H9 (cell line): ENCODE data around the gene PCDH9. TPM values are rescaled to one million over a fixed set of nuclear protein-coding genes. Genes with fewer than 3 reads are reported as not detected.

Experiments used
- DNase-seq: peaks from one replicate; pipeline ENCODE4 v3.0.0-alpha.2; 2017
- H2AFZ ChIP-seq: one replicate; pipeline ENCODE4 v1.6.1; 2013; ENCODE audit warnings: mild to moderate bottlenecking, low read length, control low read depth, moderate library complexity
- H2AK5ac ChIP-seq: 2 replicates; pipeline ENCODE4 v1.6.1; 2013; ENCODE audit warnings: low read length, control low read depth, mixed read lengths; ENCODE audit not compliant: insufficient read length
- H2BK120ac ChIP-seq: one replicate; pipeline ENCODE4 v1.6.1; 2013; ENCODE audit warnings: low read depth, mild to moderate bottlenecking, low read length, control low read depth, inconsistent platforms; ENCODE audit not compliant: poor library complexity, severe bottlenecking
- H2BK12ac ChIP-seq: 2 replicates; pipeline ENCODE4 v1.6.1; 2013; ENCODE audit warnings: low read length, control low read depth, mixed read lengths, low read depth; ENCODE audit not compliant: insufficient read length
- H2BK15ac ChIP-seq: 2 replicates; pipeline ENCODE4 v1.6.1; 2013; ENCODE audit warnings: low read depth, low read length, control low read depth
- H2BK20ac ChIP-seq: one replicate; pipeline ENCODE4 v1.6.1; 2013; ENCODE audit warnings: low read depth, mild to moderate bottlenecking, low read length, control low read depth, inconsistent platforms; ENCODE audit not compliant: poor library complexity, severe bottlenecking
- H2BK5ac ChIP-seq: 2 replicates; pipeline ENCODE4 v1.6.1; 2013; ENCODE audit warnings: low read length, control low read depth, mixed read lengths; ENCODE audit not compliant: insufficient read length
- H3K14ac ChIP-seq: 2 replicates; pipeline ENCODE4 v1.6.1; 2013; ENCODE audit warnings: low read length, control low read depth; ENCODE audit not compliant: insufficient read depth
- H3K18ac ChIP-seq: 2 replicates; pipeline ENCODE4 v1.6.1; 2013; ENCODE audit warnings: low read depth, mild to moderate bottlenecking, mixed read lengths, low read length, control low read depth; ENCODE audit not compliant: insufficient read length
- H3K23ac ChIP-seq: 2 replicates; pipeline ENCODE4 v1.6.1; 2013; ENCODE audit warnings: low read length, control low read depth, mixed read lengths, low read depth; ENCODE audit not compliant: insufficient read length
- H3K23me2 ChIP-seq: 2 replicates; pipeline ENCODE4 v1.6.1; 2013; ENCODE audit warnings: low read depth, mild to moderate bottlenecking, mixed read lengths, low read length, control low read depth; ENCODE audit not compliant: insufficient read length, poor library complexity, severe bottlenecking
- H3K27ac ChIP-seq: 2 replicates; pipeline ENCODE4 v1.5.1; 2013; ENCODE audit warnings: low read length, control low read depth, mixed read lengths, low read depth; ENCODE audit not compliant: insufficient read length
- H3K27me3 ChIP-seq: 2 replicates; pipeline ENCODE4 v1.6.1; 2013; ENCODE audit warnings: low read length, control low read depth, inconsistent platforms; ENCODE audit not compliant: insufficient read depth
- H3K4ac ChIP-seq: 2 replicates; pipeline ENCODE4 v1.6.1; 2013; ENCODE audit warnings: low read depth, mild to moderate bottlenecking, control low read depth, inconsistent platforms, low read length, moderate library complexity
- H3K4me1 ChIP-seq: 2 replicates; pipeline ENCODE4 v1.6.1; 2013; ENCODE audit warnings: low read length, control low read depth, inconsistent platforms; ENCODE audit not compliant: insufficient read depth
- H3K4me2 ChIP-seq: 2 replicates; pipeline ENCODE4 v1.6.1; 2013; ENCODE audit warnings: low read length, control low read depth, mixed read lengths; ENCODE audit not compliant: insufficient read length, insufficient read depth
- H3K56ac ChIP-seq: 2 replicates; pipeline ENCODE4 v1.6.1; 2013; ENCODE audit warnings: low read depth, mild to moderate bottlenecking, mixed read lengths, low read length, control low read depth; ENCODE audit not compliant: insufficient read length
- H3K79me1 ChIP-seq: 2 replicates; pipeline ENCODE4 v1.6.1; 2013; ENCODE audit warnings: low read depth, mild to moderate bottlenecking, moderate library complexity, low read length, control low read depth, inconsistent platforms; ENCODE audit not compliant: insufficient read depth, poor library complexity, severe bottlenecking
- H3K79me2 ChIP-seq: 2 replicates; pipeline ENCODE4 v1.6.1; 2013; ENCODE audit warnings: low read length, control low read depth, inconsistent platforms; ENCODE audit not compliant: insufficient read depth
- H3K9ac ChIP-seq: 2 replicates; pipeline ENCODE4 v1.6.1; 2013; ENCODE audit warnings: low read length, control low read depth, mixed read lengths; ENCODE audit not compliant: insufficient read length; ENCODE audit errors: extremely low read depth
- H3K9me3 ChIP-seq: one replicate; pipeline ENCODE4 v1.6.1; 2013; ENCODE audit warnings: low read depth, low read length, inconsistent platforms; ENCODE audit not compliant: control insufficient read depth
- H3T11ph ChIP-seq: one replicate; pipeline ENCODE4 v1.6.1; 2013; ENCODE audit warnings: mild to moderate bottlenecking, low read length, control low read depth, inconsistent platforms
- H4K20me1 ChIP-seq: one replicate; pipeline ENCODE4 v1.6.1; 2013; ENCODE audit not compliant: control insufficient read depth, insufficient read length, insufficient read depth
- H4K5ac ChIP-seq: 2 replicates; pipeline ENCODE4 v1.6.1; 2013; ENCODE audit warnings: low read depth, mild to moderate bottlenecking, mixed read lengths, low read length, control low read depth; ENCODE audit not compliant: insufficient read length
- H4K8ac ChIP-seq: replicated peaks from 2 replicates; pipeline ENCODE4 v1.6.1; 2013; ENCODE audit warnings: low read length, control low read depth, mixed read lengths, low read depth; ENCODE audit not compliant: insufficient read length
- H4K91ac ChIP-seq: 2 replicates; pipeline ENCODE4 v1.6.1; 2013; ENCODE audit warnings: low read depth, mild to moderate bottlenecking, moderate library complexity, mixed read lengths, low read length, control low read depth; ENCODE audit not compliant: insufficient read length
- H3K27ac Mint-ChIP-seq, 3 experiments: 2 replicates in 2 of 3; 3 replicates in 1 of 3; pipeline ENCODE4 v1.8.0; 2020 to 2021; ENCODE audit warnings: mixed read lengths in 3 of 3, mild to moderate bottlenecking in 1 of 3, moderate library complexity in 1 of 3
- H3K27me3 Mint-ChIP-seq: 2 replicates; pipeline ENCODE4 v1.8.0; 2021; ENCODE audit warnings: low read depth, mild to moderate bottlenecking, moderate library complexity, mixed read lengths
- H3K36me3 Mint-ChIP-seq, 3 experiments: 2 replicates in 2 of 3; 3 replicates in 1 of 3; pipeline ENCODE4 v1.8.0; 2020 to 2021; ENCODE audit warnings: low read depth in 3 of 3, mixed read lengths in 3 of 3; ENCODE audit not compliant: insufficient read depth in 1 of 3
- H3K4me1 Mint-ChIP-seq, 2 experiments: 2 replicates each; pipeline ENCODE4 v1.8.0; 2020; ENCODE audit warnings: mixed read lengths in 2 of 2
- H3K4me3 Mint-ChIP-seq, 2 experiments: 2 replicates in 1 of 2; 3 replicates in 1 of 2; pipeline ENCODE4 v1.8.0; 2020 to 2021; ENCODE audit warnings: mild to moderate bottlenecking in 2 of 2, mixed read lengths in 2 of 2, moderate library complexity in 1 of 2
- H3K9me3 Mint-ChIP-seq, 2 experiments: 2 replicates in 1 of 2; 3 replicates in 1 of 2; pipeline ENCODE4 v1.8.0; 2020; ENCODE audit warnings: mild to moderate bottlenecking in 2 of 2, mixed read lengths in 2 of 2, moderate library complexity in 1 of 2
- WGBS: extraction: QIAGEN DNeasy Blood & Tissue Kit; methylation state at CpG from one replicate; pipeline ENCODE4 v1.1.7; 2013; ENCODE audit warnings: missing lambda C conversion rate, low lambda C conversion rate, mixed read lengths; ENCODE audit not compliant: insufficient read length; ENCODE audit errors: extremely low coverage; 5-methylcytosine and 5-hydroxymethylcytosine counted together
- total RNA-seq: library from RNA; stranded (reverse); gene quantifications from 2 replicates; pipeline ENCODE4 v1.2.1, GENCODE V29; 2021
- TF ChIP-seq, protein P1 (sequence below): fragments of 200-600 bp; sonication (generic); conservative IDR thresholded peaks from 3 replicates; pipeline ENCODE4 v1.8.0; 2021; ENCODE audit warnings: antibody characterized with exemption, mild to moderate bottlenecking

The PCDH9 gene
- total RNA-seq, 1 experiment from 2014 or later: 0.11 TPM

DNA sequence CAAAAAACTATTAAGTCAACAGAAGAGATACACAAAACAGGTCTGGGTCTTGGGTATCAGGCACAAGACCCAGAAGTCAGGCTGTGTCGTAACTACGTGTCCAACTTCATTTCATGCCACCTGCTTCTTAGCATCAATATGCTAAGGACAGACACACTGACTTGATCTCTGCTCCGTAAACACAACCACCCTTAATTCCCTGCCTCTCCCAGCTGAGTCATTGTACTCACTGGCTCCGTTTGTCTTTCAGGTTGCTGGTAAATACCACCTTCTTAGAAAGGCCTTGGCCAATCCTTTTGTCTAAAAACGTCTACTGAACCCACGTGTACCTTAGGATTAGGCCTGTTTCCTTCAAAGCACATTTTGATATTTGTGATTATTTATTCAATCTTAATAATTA lies 726.2 kb downstream of the PCDH9 start:
- DNase-seq: no peak

More for the DNA sequence above, 726.2 kb downstream of the PCDH9 start:
- Histone ChIP-seq H3T11ph (no peak overlapping the region), H3K9me3 (no peaks in the 10 kb centered on the region), H3K79me1 (no peaks in the 10 kb centered on the region), H3K9ac (no peak overlapping the region), H2AK5ac (no peak overlapping the region), H2BK5ac (no peak overlapping the region), H3K27me3 (no peaks in the 10 kb centered on the region), H3K23ac (no peak overlapping the region), H3K4me2 (no peak overlapping the region), H2BK20ac (no peak overlapping the region), H3K18ac (no peak overlapping the region), H2BK12ac (no peak overlapping the region), H2AFZ (no peak overlapping the region), H3K4me1 (no peaks in the 10 kb centered on the region), H4K91ac (no peak overlapping the region), H2BK15ac (no peak overlapping the region), H3K79me2 (no peaks in the 10 kb centered on the region), H3K4ac (no peak overlapping the region), H4K8ac (no peak overlapping the region), H3K23me2 (no peaks in the 10 kb centered on the region), H3K14ac (no peak overlapping the region), H2BK120ac (no peak overlapping the region), H4K20me1 (no peaks in the 10 kb centered on the region), H3K56ac (no peak overlapping the region), H3K27ac (no peak overlapping the region), H4K5ac (no peak overlapping the region)
- no CpG with 5 or more reads among the region's 6 CpGs for WGBS
- TF ChIP-seq, protein P1, sequence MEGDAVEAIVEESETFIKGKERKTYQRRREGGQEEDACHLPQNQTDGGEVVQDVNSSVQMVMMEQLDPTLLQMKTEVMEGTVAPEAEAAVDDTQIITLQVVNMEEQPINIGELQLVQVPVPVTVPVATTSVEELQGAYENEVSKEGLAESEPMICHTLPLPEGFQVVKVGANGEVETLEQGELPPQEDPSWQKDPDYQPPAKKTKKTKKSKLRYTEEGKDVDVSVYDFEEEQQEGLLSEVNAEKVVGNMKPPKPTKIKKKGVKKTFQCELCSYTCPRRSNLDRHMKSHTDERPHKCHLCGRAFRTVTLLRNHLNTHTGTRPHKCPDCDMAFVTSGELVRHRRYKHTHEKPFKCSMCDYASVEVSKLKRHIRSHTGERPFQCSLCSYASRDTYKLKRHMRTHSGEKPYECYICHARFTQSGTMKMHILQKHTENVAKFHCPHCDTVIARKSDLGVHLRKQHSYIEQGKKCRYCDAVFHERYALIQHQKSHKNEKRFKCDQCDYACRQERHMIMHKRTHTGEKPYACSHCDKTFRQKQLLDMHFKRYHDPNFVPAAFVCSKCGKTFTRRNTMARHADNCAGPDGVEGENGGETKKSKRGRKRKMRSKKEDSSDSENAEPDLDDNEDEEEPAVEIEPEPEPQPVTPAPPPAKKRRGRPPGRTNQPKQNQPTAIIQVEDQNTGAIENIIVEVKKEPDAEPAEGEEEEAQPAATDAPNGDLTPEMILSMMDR: no peak
- H3K27me3 Mint-ChIP-seq: no peaks in the 10 kb centered on the region
- H3K36me3 Mint-ChIP-seq: no peaks in the 10 kb centered on the region
- H3K9me3 Mint-ChIP-seq: no peaks in the 10 kb centered on the region
- peak overlapping the region in 1 of 3 experiments; percentile 85; a peak in 3 of 7 replicates for H3K27ac Mint-ChIP-seq
- no peak overlapping the region for H3K4me3 Mint-ChIP-seq
- peaks cover 14 to 25% of the 10 kb centered on the region in 2 experiments for H3K4me1 Mint-ChIP-seq
